Lower leg skin (tissue), 4 donors: ENCODE results near the gene NEDD8. TPM values are rescaled to one million over a fixed set of nuclear protein-coding genes. Genes with fewer than 3 reads are reported as not detected.

Experiments used
- DNase-seq, 2 donors: peaks; one replicate each; pipeline ENCODE4 v3.0.0-alpha.2; 2019; ENCODE audit warnings: low spot score in 2 of 2
- H3K4me3 ChIP-seq: fragments of 200-600 bp; sonication (generic); 2 replicates; pipeline ENCODE4 v1.5.1; 2017; ENCODE audit warnings: mild to moderate bottlenecking, low read depth; ENCODE audit not compliant: poor library complexity, severe bottlenecking
- POLR2A ChIP-seq, 2 donors: fragments of 450-650 bp; IDR thresholded peaks; one replicate each; pipeline ENCODE4 v1.6.1; 2016 to 2017; ENCODE audit warnings: antibody characterized with exemption in 2 of 2, mild to moderate bottlenecking in 1 of 2, moderate library complexity in 1 of 2
- WGBS, 2 donors: methylation state at CpG; one replicate each; pipeline ENCODE4 v1.1.5; 2018; 5-methylcytosine and 5-hydroxymethylcytosine counted together
- intact Hi-C: fragments of 100-400 bp; cut with DNase I; formaldehyde crosslinking; loops from one replicate; pipeline ENCODE4 v1.15.0; 2023; ENCODE audit warnings: low total_unique reads
- total RNA-seq, 4 donors: library from RNA; depleted of rRNA; stranded (reverse); fragments of >200 nt; gene quantifications; one replicate each; pipeline ENCODE4 v1.1.0, GENCODE V29; 2016
- TF ChIP-seq, protein P1 (sequence below), 3 donors: fragments of 450-650 bp; IDR thresholded peaks; one replicate each; pipeline ENCODE4 v1.5.1; 2016; ENCODE audit warnings: antibody characterized with exemption in 3 of 3, mild to moderate bottlenecking in 3 of 3, moderate library complexity in 2 of 3

The NEDD8 gene
- total RNA-seq, 4 donors from 2014 or later, result 68.0 to 153 (median 107) TPM

DNA sequence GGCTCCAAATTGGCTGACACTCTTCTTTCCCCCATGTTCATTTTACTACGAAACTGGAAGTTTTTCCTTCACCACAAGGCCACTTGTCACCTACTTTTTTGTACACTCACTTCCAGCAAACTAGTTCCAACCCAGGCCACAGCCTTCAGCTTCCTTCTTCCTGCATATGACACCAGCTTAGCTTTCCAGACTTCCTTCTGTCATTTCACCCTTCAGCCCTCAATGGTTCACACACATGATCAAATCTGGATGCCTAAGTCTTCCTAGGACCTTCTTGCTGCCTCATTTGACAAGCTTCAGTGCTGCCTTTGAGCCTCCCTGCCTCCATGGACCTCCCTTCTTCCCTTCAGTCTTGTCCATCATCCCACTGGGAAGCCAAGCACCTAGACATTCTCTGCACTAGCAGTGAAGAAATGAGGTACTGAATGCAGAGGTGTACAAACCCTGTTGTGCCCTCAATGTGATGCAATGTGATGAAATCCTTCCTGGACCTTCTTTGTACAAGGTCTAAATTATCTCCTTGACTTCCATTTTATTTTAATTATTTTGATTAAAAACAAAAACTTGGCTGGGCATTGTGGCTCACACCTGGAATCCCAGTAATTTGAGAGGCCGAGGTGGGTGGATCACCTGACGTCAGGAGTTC, 64.6 kb downstream of the NEDD8 start:
- no peak overlapping the region for H3K4me3 ChIP-seq
- DNase-seq, result no peak
- 86 to 89% methylated on average over 3 of the region's 3 CpGs for whole genome bisulfite sequencing, 2 donors
- intact Hi-C loops, result no loop called here
- TF ChIP-seq, protein P1, sequence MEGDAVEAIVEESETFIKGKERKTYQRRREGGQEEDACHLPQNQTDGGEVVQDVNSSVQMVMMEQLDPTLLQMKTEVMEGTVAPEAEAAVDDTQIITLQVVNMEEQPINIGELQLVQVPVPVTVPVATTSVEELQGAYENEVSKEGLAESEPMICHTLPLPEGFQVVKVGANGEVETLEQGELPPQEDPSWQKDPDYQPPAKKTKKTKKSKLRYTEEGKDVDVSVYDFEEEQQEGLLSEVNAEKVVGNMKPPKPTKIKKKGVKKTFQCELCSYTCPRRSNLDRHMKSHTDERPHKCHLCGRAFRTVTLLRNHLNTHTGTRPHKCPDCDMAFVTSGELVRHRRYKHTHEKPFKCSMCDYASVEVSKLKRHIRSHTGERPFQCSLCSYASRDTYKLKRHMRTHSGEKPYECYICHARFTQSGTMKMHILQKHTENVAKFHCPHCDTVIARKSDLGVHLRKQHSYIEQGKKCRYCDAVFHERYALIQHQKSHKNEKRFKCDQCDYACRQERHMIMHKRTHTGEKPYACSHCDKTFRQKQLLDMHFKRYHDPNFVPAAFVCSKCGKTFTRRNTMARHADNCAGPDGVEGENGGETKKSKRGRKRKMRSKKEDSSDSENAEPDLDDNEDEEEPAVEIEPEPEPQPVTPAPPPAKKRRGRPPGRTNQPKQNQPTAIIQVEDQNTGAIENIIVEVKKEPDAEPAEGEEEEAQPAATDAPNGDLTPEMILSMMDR (IDR thresholded peaks at IDR 0.05), result peak in 1 of 3 donors; percentile 23
- TF ChIP-seq POLR2A (IDR thresholded peaks at IDR 0.05), result no peak

Other genes with a start within 250 kb of the NEDD8 start
- 10 to 100 TPM; 15.8 to 40.4 (median 23.3) TPM for gene DHRS4L2, start 243.4 kb downstream of the NEDD8 start, total RNA-seq
- gene CARMIL3, start 180.4 kb downstream of the NEDD8 start, total RNA-seq, result 1 to 10 TPM; 2.8 to 7.6 (median 5.2) TPM
- gene CPNE6, start 160.8 kb downstream of the NEDD8 start, total RNA-seq, result under 1 TPM in 1 of 4 donors, not detected in 3; 0.39 TPM
- 10 to 100 TPM; 15.4 to 29.0 (median 21.0) TPM for gene PCK2, start 138.1 kb downstream of the NEDD8 start, total RNA-seq
- gene DCAF11, start 117.6 kb downstream of the NEDD8 start, total RNA-seq, result 100 to 1,000 TPM in 1 of 4 donors, 10 to 100 TPM in 3; 53.3 to 134 (median 64.3) TPM
- gene NRL, start 117.4 kb downstream of the NEDD8 start, total RNA-seq, result 1 to 10 TPM in 2 of 4 donors, under 1 TPM in 1, not detected in 1; 0.52 to 2.4 (median 2.2) TPM
- 1 to 10 TPM in 2 of 4 donors, under 1 TPM in 1, not detected in 1; 0.61 to 1.3 (median 1.0) TPM for gene FITM1, start 101.7 kb downstream of the NEDD8 start, total RNA-seq
- gene PSME1, start 96.2 kb downstream of the NEDD8 start, total RNA-seq, result 100 to 1,000 TPM in 3 of 4 donors, 10 to 100 TPM in 1; 81.3 to 125 (median 114) TPM
- gene EMC9, start 90.8 kb downstream of the NEDD8 start, total RNA-seq, result 10 to 100 TPM; 13.3 to 21.8 (median 20.6) TPM
- 10 to 100 TPM; 23.2 to 50.2 (median 31.2) TPM for gene PSME2, start 85.8 kb downstream of the NEDD8 start, total RNA-seq
- gene RNF31, start 84.9 kb downstream of the NEDD8 start, total RNA-seq, result 10 to 100 TPM; 53.1 to 98.6 (median 77.3) TPM
- gene IRF9, start 71.1 kb downstream of the NEDD8 start, total RNA-seq, result 10 to 100 TPM; 36.1 to 54.1 (median 44.2) TPM
- 1 to 10 TPM; 1.2 to 7.1 (median 2.4) TPM for gene REC8, start 60.3 kb downstream of the NEDD8 start, total RNA-seq
- 10 to 100 TPM; 25.1 to 40.0 (median 32.6) TPM for gene IPO4, start 43.6 kb downstream of the NEDD8 start, total RNA-seq
- 10 to 100 TPM; 44.6 to 64.4 (median 52.9) TPM for gene TM9SF1, start 36.9 kb downstream of the NEDD8 start, total RNA-seq
- gene TSSK4, start 26.7 kb downstream of the NEDD8 start, total RNA-seq, result not detected
- 10 to 100 TPM; 50.3 to 99.6 (median 68.1) TPM for gene CHMP4A, start 18.9 kb downstream of the NEDD8 start, total RNA-seq
- gene MDP1, start 16.3 kb downstream of the NEDD8 start, total RNA-seq, result 10 to 100 TPM in 3 of 4 donors, 1 to 10 TPM in 1; 9.7 to 12.2 (median 10.7) TPM
- gene GMPR2, start 562 bp upstream of the NEDD8 start, total RNA-seq, result 10 to 100 TPM; 39.0 to 57.2 (median 49.0) TPM
- 10 to 100 TPM; 52.5 to 70.9 (median 60.0) TPM for gene TINF2, start 10.3 kb upstream of the NEDD8 start, total RNA-seq
- 100 to 1,000 TPM; 160 to 283 (median 235) TPM for gene TGM1, start 30.8 kb upstream of the NEDD8 start, total RNA-seq
- gene RABGGTA, start 39.2 kb upstream of the NEDD8 start, total RNA-seq, result 10 to 100 TPM; 35.5 to 69.4 (median 44.7) TPM
- gene DHRS1, start 67.4 kb upstream of the NEDD8 start, total RNA-seq, result 100 to 1,000 TPM in 1 of 4 donors, 10 to 100 TPM in 3; 55.0 to 112 (median 90.6) TPM
- 10 to 100 TPM; 13.8 to 20.4 (median 17.6) TPM for gene NOP9, start 67.5 kb upstream of the NEDD8 start, total RNA-seq
- 10 to 100 TPM; 10.6 to 29.8 (median 25.1) TPM for gene CIDEB, start 75.6 kb upstream of the NEDD8 start, total RNA-seq
- 100 to 1,000 TPM in 3 of 4 donors, 10 to 100 TPM in 1; 88.1 to 173 (median 147) TPM for gene LTB4R2, start 77.8 kb upstream of the NEDD8 start, total RNA-seq
- gene LTB4R, start 79.1 kb upstream of the NEDD8 start, total RNA-seq, result 100 to 1,000 TPM in 1 of 4 donors, 10 to 100 TPM in 3; 58.9 to 118 (median 70.9) TPM
- 10 to 100 TPM in 3 of 4 donors, 1 to 10 TPM in 1; 6.7 to 22.8 (median 16.5) TPM for gene ADCY4, start 102.7 kb upstream of the NEDD8 start, total RNA-seq
- 10 to 100 TPM in 1 of 4 donors, 1 to 10 TPM in 3; 6.3 to 18.0 (median 7.2) TPM for gene RIPK3, start 107.6 kb upstream of the NEDD8 start, total RNA-seq
- gene NFATC4, start 135.8 kb upstream of the NEDD8 start, total RNA-seq, result 10 to 100 TPM in 3 of 4 donors, 1 to 10 TPM in 1; 8.3 to 26.1 (median 14.0) TPM
- gene NYNRIN, start 166.6 kb upstream of the NEDD8 start, total RNA-seq, result 10 to 100 TPM; 17.7 to 37.8 (median 23.5) TPM
- gene CBLN3, start 197.3 kb upstream of the NEDD8 start, total RNA-seq, result 1 to 10 TPM in 2 of 4 donors, under 1 TPM in 2; 0.76 to 1.4 (median 1.1) TPM
- 100 to 1,000 TPM in 1 of 4 donors, 10 to 100 TPM in 3; 66.0 to 147 (median 90.6) TPM for gene KHNYN, start 197.6 kb upstream of the NEDD8 start, total RNA-seq
- 10 to 100 TPM; 21.0 to 39.1 (median 30.2) TPM for gene SDR39U1, start 210.4 kb upstream of the NEDD8 start, total RNA-seq